HEK293 (cell line): ENCODE data around the gene RHOF.

Experiments used
- CTCF ChIA-PET: fragments of 350-600 bp; formaldehyde crosslinking; extraction: SDS; loops from one replicate; lab custom pipeline; 2021; ENCODE audit warnings: antibody characterized with exemption; lab: Yijun Ruan, JAX
- POLR2A ChIA-PET: fragments of 300-600 bp; formaldehyde crosslinking; extraction: SDS; loops from one replicate; lab custom pipeline; 2020; ENCODE audit warnings: antibody characterized with exemption, inconsistent platforms; lab: Yijun Ruan, JAX
- H3K27ac ChIP-seq: fragments of 200-500 bp; sonication (Bioruptor generic); 2 replicates; pipeline ENCODE4 v1.5.1; 2014; ENCODE audit warnings: low read depth, low read length, control low read depth, inconsistent platforms; ENCODE audit errors: extremely low read depth
- H3K36me3 ChIP-seq, 2 experiments: fragments of 200-500 bp in 1 of 2; sonication (Bioruptor generic) in 1 of 2; 1 replicate in 1 of 2; 2 replicates in 1 of 2; pipeline ENCODE4 v1.5.1; 2014 to 2017; ENCODE audit warnings: inconsistent platforms in 2 of 2, low read length in 2 of 2; ENCODE audit not compliant: control insufficient read depth in 2 of 2, insufficient read depth in 1 of 2
- H3K4me1 ChIP-seq: fragments of 200-500 bp; sonication (Bioruptor generic); 2 replicates; pipeline ENCODE4 v1.5.1; 2014; ENCODE audit warnings: mild to moderate bottlenecking, low read length, inconsistent platforms; ENCODE audit not compliant: control insufficient read depth, insufficient read depth
- H3K4me3 ChIP-seq: 2 replicates; pipeline ENCODE4 v1.5.1; 2011; ENCODE audit warnings: low read depth, mild to moderate bottlenecking, control low read depth, low read length, moderate library complexity
- H3K9me3 ChIP-seq: fragments of 200-500 bp; sonication (Bioruptor generic); 2 replicates; pipeline ENCODE4 v1.5.1; 2014; ENCODE audit warnings: low read depth, low read length, inconsistent platforms; ENCODE audit not compliant: control insufficient read depth, insufficient read depth
- GLIS2 ChIP-seq: fragments of 450-650 bp; formaldehyde crosslinking; IDR thresholded peaks from 2 replicates; pipeline ENCODE4 v1.5.1; 2016; ENCODE audit warnings: missing biosample characterization, missing genetic modification characterization
- INSM2 ChIP-seq: fragments of 450-650 bp; formaldehyde crosslinking; IDR thresholded peaks from 2 replicates; pipeline ENCODE4 v1.5.1; 2016; ENCODE audit warnings: missing biosample characterization, missing genetic modification characterization
- KLF9 ChIP-seq: fragments of 450-650 bp; formaldehyde crosslinking; IDR thresholded peaks from 2 replicates; pipeline ENCODE4 v1.5.1; 2016; ENCODE audit warnings: missing biosample characterization, missing genetic modification characterization, low read depth
- MZF1 ChIP-seq: fragments of 450-650 bp; formaldehyde crosslinking; IDR thresholded peaks from 2 replicates; pipeline ENCODE4 v1.5.1; 2017; ENCODE audit warnings: missing biosample characterization, missing genetic modification characterization, borderline replicate concordance
- SCRT2 ChIP-seq: fragments of 450-650 bp; formaldehyde crosslinking; IDR thresholded peaks from 2 replicates; pipeline ENCODE4 v1.5.1; 2016; ENCODE audit warnings: missing biosample characterization, missing genetic modification characterization
- ZFHX2 ChIP-seq: fragments of 450-650 bp; formaldehyde crosslinking; conservative IDR thresholded peaks from 2 replicates; pipeline ENCODE4 v1.5.1; 2016; ENCODE audit warnings: missing biosample characterization, missing genetic modification characterization
- ZNF184 ChIP-seq: fragments of 450-650 bp; IDR thresholded peaks from 2 replicates; pipeline ENCODE4 v1.5.1; 2018; ENCODE audit warnings: missing biosample characterization, mild to moderate bottlenecking, missing genetic modification characterization
- ZNF214 ChIP-seq: fragments of 450-650 bp; formaldehyde crosslinking; IDR thresholded peaks from 2 replicates; pipeline ENCODE4 v1.5.1; 2017; ENCODE audit warnings: missing biosample characterization, mild to moderate bottlenecking, missing genetic modification characterization, borderline replicate concordance
- ZNF239 ChIP-seq: fragments of 450-650 bp; formaldehyde crosslinking; IDR thresholded peaks from 2 replicates; pipeline ENCODE4 v1.5.1; 2016; ENCODE audit warnings: missing biosample characterization, missing genetic modification characterization
- ZNF423 ChIP-seq: fragments of 450-650 bp; formaldehyde crosslinking; IDR thresholded peaks from 2 replicates; pipeline ENCODE4 v1.5.1; 2016; ENCODE audit warnings: missing biosample characterization, missing genetic modification characterization
- ZNF600 ChIP-seq: fragments of 450-650 bp; formaldehyde crosslinking; IDR thresholded peaks from 2 replicates; pipeline ENCODE4 v1.5.1; 2016; ENCODE audit warnings: missing biosample characterization, missing genetic modification characterization
- ZNF629 ChIP-seq: fragments of 450-650 bp; formaldehyde crosslinking; IDR thresholded peaks from 2 replicates; pipeline ENCODE4 v1.5.1; 2017; ENCODE audit warnings: missing biosample characterization, missing genetic modification characterization
- ZNF701 ChIP-seq: fragments of 450-650 bp; formaldehyde crosslinking; IDR thresholded peaks from 2 replicates; pipeline ENCODE4 v1.5.1; 2016; ENCODE audit warnings: missing biosample characterization, missing genetic modification characterization
- ZNF777 ChIP-seq: fragments of 450-650 bp; formaldehyde crosslinking; IDR thresholded peaks from 2 replicates; pipeline ENCODE4 v1.5.1; 2017; ENCODE audit warnings: missing biosample characterization, missing genetic modification characterization, borderline replicate concordance
- TF ChIP-seq, protein P1 (sequence below): fragments of 450-650 bp; IDR thresholded peaks from 2 replicates; pipeline ENCODE4 v1.5.1; 2018; ENCODE audit warnings: missing biosample characterization, mild to moderate bottlenecking, missing genetic modification characterization

RHOF gene

DNA sequence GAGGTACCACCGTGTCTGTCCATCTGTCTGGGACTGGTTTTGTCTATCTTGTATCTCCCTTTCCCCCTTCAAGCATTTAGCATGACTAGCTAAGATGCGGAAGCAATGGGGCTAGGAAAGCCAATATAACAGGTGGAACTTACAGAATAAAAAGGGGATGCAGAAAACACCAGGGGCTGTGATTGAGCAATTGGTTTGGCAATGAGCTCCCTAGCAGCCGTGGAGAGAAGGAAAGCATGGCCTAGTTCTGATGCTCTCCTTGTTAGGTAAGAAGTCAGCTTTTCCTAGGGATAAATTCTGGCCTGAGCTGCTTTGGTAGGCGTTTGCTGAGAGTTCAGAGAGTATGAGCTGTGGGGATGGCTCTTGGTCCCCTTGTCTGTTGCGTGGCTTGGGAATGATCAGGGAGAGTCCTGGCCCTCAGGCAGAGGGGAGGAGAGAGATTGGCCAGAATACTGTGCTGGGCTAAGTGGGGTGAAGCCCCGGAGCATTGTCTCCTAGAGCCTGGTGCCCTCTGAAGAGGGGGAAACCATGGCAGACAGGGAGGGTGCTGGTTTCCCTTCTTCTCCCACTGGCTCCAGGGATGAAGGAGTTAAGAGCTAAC lies 17.4 kb upstream of the RHOF start:
- H3K36me3 ChIP-seq: peaks cover 20 to 82% of the 10 kb centered on the region in 2 experiments
- CTCF ChIA-PET: interaction anchor here (0.5 to 15.1 kb wide), 22 partner anchors 9 to 402 kb away, joined by 3 to 393 read pairs (median 5); partner anchors contain the start of genes PSMD9 and RHOF
- TF ChIP-seq ZNF629 (no peak), ZNF423 (tag by site-specific recombination) (no peak), INSM2 (tag by site-specific recombination) (no peak), MZF1 (tag by site-specific recombination) (peak; percentile 70; the same call in 1 of the 2 replicates), SCRT2 (tag by site-specific recombination) (0 out of 2 replicates have a peak, but pooled peaks have one; percentile 16), ZNF239 (tag by site-specific recombination) (no peak), ZNF214 (tag by site-specific recombination) (no peak), ZNF777 (tag by site-specific recombination) (no peak)
- TF ChIP-seq, protein P1, sequence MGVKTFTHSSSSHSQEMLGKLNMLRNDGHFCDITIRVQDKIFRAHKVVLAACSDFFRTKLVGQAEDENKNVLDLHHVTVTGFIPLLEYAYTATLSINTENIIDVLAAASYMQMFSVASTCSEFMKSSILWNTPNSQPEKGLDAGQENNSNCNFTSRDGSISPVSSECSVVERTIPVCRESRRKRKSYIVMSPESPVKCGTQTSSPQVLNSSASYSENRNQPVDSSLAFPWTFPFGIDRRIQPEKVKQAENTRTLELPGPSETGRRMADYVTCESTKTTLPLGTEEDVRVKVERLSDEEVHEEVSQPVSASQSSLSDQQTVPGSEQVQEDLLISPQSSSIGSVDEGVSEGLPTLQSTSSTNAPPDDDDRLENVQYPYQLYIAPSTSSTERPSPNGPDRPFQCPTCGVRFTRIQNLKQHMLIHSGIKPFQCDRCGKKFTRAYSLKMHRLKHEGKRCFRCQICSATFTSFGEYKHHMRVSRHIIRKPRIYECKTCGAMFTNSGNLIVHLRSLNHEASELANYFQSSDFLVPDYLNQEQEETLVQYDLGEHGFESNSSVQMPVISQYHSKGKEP (tag by site-specific recombination): no peak
- no peak overlapping the region for H3K27ac ChIP-seq
- no peaks in the 10 kb centered on the region for H3K9me3 ChIP-seq
- H3K4me3 ChIP-seq: no peak overlapping the region
- H3K4me1 ChIP-seq: peaks cover 9% of the 10 kb centered on the region
- POLR2A ChIA-PET: interaction anchor here (0.6 to 7.5 kb wide), 7 partner anchors 9 to 77 kb away, joined by 3 to 165 read pairs (median 5); partner anchors contain the start of genes PSMD9 and RHOF

GRCh38 chr12:121810234-121810817 lies 16.8 kb upstream of the RHOF start:
- no peak overlapping the region for H3K4me3 ChIP-seq

More at GRCh38 chr12:121810234-121810817, 16.8 kb upstream of the RHOF start:
- CTCF ChIA-PET: interaction anchor here (0.6 to 15.1 kb wide), 9 partner anchors 10 to 78 kb away, joined by 5 to 393 read pairs (median 7); partner anchors contain the start of genes PSMD9 and RHOF
- POLR2A ChIA-PET: interaction anchor here (0.6 to 7.5 kb wide), 5 partner anchors 8 to 78 kb away, joined by 3 to 165 read pairs (median 12); partner anchors contain the start of genes PSMD9 and RHOF
- Histone ChIP-seq H3K27ac (no peak overlapping the region), H3K4me1 (peaks cover 12% of the 10 kb centered on the region), H3K9me3 (no peaks in the 10 kb centered on the region), H3K36me3 (peaks cover 14 to 78% of the 10 kb centered on the region in 2 experiments; a peak in 2 of 3 replicates)
- TF ChIP-seq ZNF701 (tag by site-specific recombination) (no peak), ZNF184 (tag by site-specific recombination) (no peak), ZNF600 (peak; percentile 44; the same call in 1 of the 2 replicates), KLF9 (tag by site-specific recombination) (peak; percentile 77), INSM2 (tag by site-specific recombination) (no peak), GLIS2 (tag by site-specific recombination) (peak; percentile 54; the same call in 1 of the 2 replicates), ZFHX2 (peak; percentile 20; the same call in 1 of the 2 replicates)
